Mucosa of descending colon (tissue), 3 donors: ENCODE data around the gene VEGFB. TPM values are rescaled to one million over a fixed set of nuclear protein-coding genes. Genes with fewer than 3 reads are reported as not detected.

Experiments used
- ATAC-seq: fragments of 200-7000 bp; cut with Tn5 transposase; one replicate; pipeline ENCODE4 v1.9.1; 2020; ENCODE audit warnings: mild to moderate bottlenecking, moderate library complexity
- DNase-seq, 3 donors: peaks; one replicate each; pipeline ENCODE4 v3.0.0-alpha.2; 2020
- H3K36me3 ChIP-seq: fragments of 200-600 bp; one replicate; pipeline ENCODE4 v1.8.0; 2021; ENCODE audit warnings: low read depth, mild to moderate bottlenecking
- H3K4me1 ChIP-seq: fragments of 200-600 bp; one replicate; pipeline ENCODE4 v1.8.0; 2021; ENCODE audit warnings: low read depth, mild to moderate bottlenecking
- H3K4me3 ChIP-seq: fragments of 200-600 bp; one replicate; pipeline ENCODE4 v1.8.0; 2021; ENCODE audit warnings: mild to moderate bottlenecking
- H3K9me3 ChIP-seq: fragments of 200-600 bp; one replicate; pipeline ENCODE4 v1.8.0; 2021; ENCODE audit warnings: mild to moderate bottlenecking
- CTCF ChIP-seq: fragments of 200-600 bp; IDR thresholded peaks from one replicate; pipeline ENCODE4 v1.8.0; 2022; ENCODE audit warnings: antibody characterized with exemption, mild to moderate bottlenecking
- intact Hi-C, 2 donors: fragments of 100-400 bp; cut with DNase I in 1 of 2; cut with micrococcal nuclease in 1 of 2; formaldehyde crosslinking; loops; one replicate each; pipeline versions ENCODE4 v1.11.0 to v1.11.1; 2022; cut with DNase I, micrococcal nuclease
- total RNA-seq, 3 donors: library from RNA; stranded (reverse); fragmentation: NEBNext Ultra II Directional in 2 of 3; extraction: Animal tissue kit (Norgen Biotek cat#: 25700) in 2 of 3; gene quantifications; one replicate each; pipeline versions ENCODE4 v1.2.1 to v1.2.4, GENCODE V29; 2021 to 2023
- donor health status: DM: no; HTN: no; CAD: no; lungs with moderate emphysema.
- donor health status: DM: no; HTN: no; CAD: no.
- donor health status: DM: no; HTN: yes; CAD: no.

The VEGFB gene
- total RNA-seq, 3 donors from 2014 or later, result 45.3 to 156 (median 45.6) TPM

DNA sequence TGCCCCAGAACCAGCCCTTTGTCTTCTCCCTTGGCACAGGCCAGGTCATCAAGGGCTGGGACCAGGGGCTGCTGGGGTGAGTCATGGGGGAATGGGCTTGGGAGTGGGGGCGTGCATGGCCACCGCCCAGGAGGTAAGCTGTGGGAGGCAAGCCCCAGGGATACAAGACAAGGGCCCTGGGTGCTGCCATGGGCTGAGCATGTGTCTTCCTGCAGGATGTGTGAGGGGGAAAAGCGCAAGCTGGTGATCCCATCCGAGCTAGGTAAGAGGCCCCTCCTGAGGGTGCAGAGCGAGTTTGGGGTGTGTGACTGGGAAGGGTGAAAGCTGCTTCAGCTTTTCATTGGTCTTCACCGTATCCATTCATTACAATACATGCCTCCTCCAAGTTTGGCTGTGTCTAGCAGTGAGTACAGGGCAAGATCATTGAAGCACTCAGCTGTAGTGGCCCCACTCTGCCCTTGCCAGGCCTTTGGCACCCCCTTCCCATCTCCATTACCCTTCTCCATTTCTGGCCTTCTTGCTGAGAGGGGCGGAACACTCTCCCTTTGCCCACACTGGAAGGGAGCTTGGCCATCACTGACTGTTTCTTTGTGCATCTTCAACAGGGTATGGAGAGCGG lies 9.0 kb downstream of the VEGFB start:
- Histone ChIP-seq H3K9me3 (no peaks in the 10 kb centered on the region), H3K36me3 (no peaks in the 10 kb centered on the region), H3K4me3 (no peak overlapping the region), H3K4me1 (peaks cover 42% of the 10 kb centered on the region)
- ATAC-seq (no peak), DNase-seq (peak in 2 of 3 donors; percentile 28 to 62)
- no peak for TF ChIP-seq CTCF
- intact Hi-C loops, result loop anchor here in 1 of 2 donors (10.0 kb wide), 1 partner anchor 59 kb away; the partner anchor contains the start of gene STIP1

DNA sequence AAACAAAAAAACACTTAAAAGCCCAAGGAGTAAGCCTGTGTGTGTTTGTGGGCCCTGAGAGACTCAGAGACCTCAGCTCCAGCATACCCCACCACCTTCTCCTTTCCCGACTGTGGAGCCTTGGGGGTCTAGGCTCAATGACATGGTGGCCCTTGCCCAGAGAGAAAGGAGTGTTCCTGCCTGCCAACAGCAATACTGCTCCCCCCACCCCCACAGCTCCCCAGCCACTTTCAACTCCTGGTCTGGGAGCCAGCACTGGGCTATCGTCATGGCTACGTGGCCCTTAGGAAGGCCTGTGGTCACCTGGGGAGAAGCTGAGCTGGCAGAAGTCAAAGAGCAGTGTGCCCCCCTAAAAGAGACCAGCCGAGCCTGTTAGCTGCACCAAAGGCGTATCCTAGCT lies 9.7 kb downstream of the VEGFB start:
- H3K9me3 ChIP-seq, result no peaks in the 10 kb centered on the region
- H3K4me3 ChIP-seq, result no peak overlapping the region
- no peak for TF ChIP-seq CTCF
- intact Hi-C loops, result loop anchor here in 1 of 2 donors (10.0 kb wide), 1 partner anchor 59 kb away; the partner anchor contains the start of gene STIP1
- DNase-seq (peak in 1 of 3 donors; percentile 24), ATAC-seq (no peak)
- H3K4me1 ChIP-seq, result peaks cover 35% of the 10 kb centered on the region
- H3K36me3 ChIP-seq, result no peaks in the 10 kb centered on the region

GRCh38 chr11:64244966-64245365 lies 10.6 kb downstream of the VEGFB start:
- H3K4me1 ChIP-seq, result peaks cover 26% of the 10 kb centered on the region
- no peaks in the 10 kb centered on the region for H3K36me3 ChIP-seq
- intact Hi-C loops, result loop anchor here in 1 of 2 donors (10.0 kb wide), 1 partner anchor 60 kb away; the partner anchor contains the start of gene STIP1
- no peak for TF ChIP-seq CTCF
- ATAC-seq (no peak), DNase-seq (peak in 1 of 3 donors; percentile 20)
- H3K4me3 ChIP-seq, result no peak overlapping the region
- H3K9me3 ChIP-seq, result no peaks in the 10 kb centered on the region

DNA sequence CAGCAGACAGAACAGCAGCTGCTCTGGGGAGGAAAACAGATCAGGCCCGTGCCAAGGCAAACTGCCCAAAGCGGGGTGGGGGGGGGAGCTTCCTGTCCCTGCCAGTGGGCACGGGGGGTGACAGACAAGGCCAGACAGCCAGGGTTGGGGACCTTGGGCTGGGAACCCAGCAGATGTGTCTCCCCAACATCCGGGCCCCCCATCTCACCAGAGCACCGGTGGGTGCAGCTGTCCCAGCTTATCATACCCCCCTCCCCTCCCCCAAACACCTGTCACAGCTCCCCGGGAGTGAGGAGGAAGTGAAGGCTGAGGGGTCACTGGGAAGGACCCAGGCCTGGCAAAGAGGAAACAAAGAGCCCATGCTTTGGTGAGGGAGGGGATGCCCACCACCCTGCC lies 11.0 kb downstream of the VEGFB start:
- TF ChIP-seq CTCF, result no peak
- ATAC-seq (no peak), DNase-seq (peak; percentile 74 to 85 (median 76))
- Histone ChIP-seq H3K36me3 (no peaks in the 10 kb centered on the region), H3K4me3 (peak overlapping the region; percentile 44), H3K4me1 (peaks cover 24% of the 10 kb centered on the region), H3K9me3 (no peaks in the 10 kb centered on the region)
- intact Hi-C loops, result loop anchor here in 1 of 2 donors (10.0 kb wide), 1 partner anchor 61 kb away; the partner anchor contains the start of gene STIP1

GRCh38 chr11:64245797-64246620 lies 11.6 kb downstream of the VEGFB start:
- ATAC-seq (peak; percentile 4), DNase-seq (peak; percentile 76 to 89 (median 81))
- Histone ChIP-seq H3K4me3 (peak overlapping the region; percentile 44), H3K9me3 (no peaks in the 10 kb centered on the region), H3K36me3 (no peaks in the 10 kb centered on the region), H3K4me1 (peaks cover 30% of the 10 kb centered on the region)
- intact Hi-C loops, result loop anchor here in 1 of 2 donors (10.0 kb wide), 1 partner anchor 61 kb away; the partner anchor contains the start of gene STIP1
- no peak for TF ChIP-seq CTCF
